HepG2 (cell line): Measurements from ENCODE around the gene OST4. TPM values are rescaled to one million over a fixed set of nuclear protein-coding genes. Genes with fewer than 3 reads are reported as not detected.

Experiments used
- ATAC-seq: fragments of 200-7000 bp; cut with Tn5 transposase; 3 replicates; pipeline ENCODE4 v1.9.1; 2020; ENCODE audit warnings: mild to moderate bottlenecking, moderate library complexity
- BruUV-seq: library from RNA; stranded (reverse); fragments of 400-500 nt; replicated peaks from 2 replicates; lab custom pipeline; 2021; lab: Mats Ljungman, UMichigan
- CTCF ChIA-PET: fragments of 300-600 bp; formaldehyde crosslinking; extraction: SDS; loops from one replicate; lab custom pipeline; 2021; ENCODE audit warnings: low total read pairs, inconsistent platforms, low intra/inter-chr PET ratio; lab: Yijun Ruan, JAX
- POLR2A ChIA-PET: fragments of 350-600 bp; sonication (Branson Sonifier 250); formaldehyde crosslinking; loops from one replicate; lab custom pipeline; 2020; ENCODE audit warnings: antibody characterized with exemption, inconsistent platforms; lab: Yijun Ruan, JAX
- DNase-seq: peaks from one replicate; pipeline ENCODE4 v3.0.0-alpha.2; 2015; ENCODE audit warnings: low spot score
- FAIRE-seq: peaks from 3 replicates; lab custom pipeline; 2011; peaks lifted over from hg19 to GRCh38; lab: Jason Lieb, UNC
- H2AFZ ChIP-seq: one replicate; pipeline ENCODE4 v1.6.1; 2011; ENCODE audit warnings: low read length, inconsistent platforms
- H3K27ac ChIP-seq: fragments of 300-600 bp; 3 replicates; pipeline ENCODE4 v1.8.0; 2011; ENCODE audit warnings: mixed run types, mild to moderate bottlenecking, mixed read lengths, low read length, inconsistent platforms; ENCODE audit not compliant: insufficient read depth; ENCODE audit errors: extremely low read length
- H3K27me3 ChIP-seq, 2 experiments: fragments of 200-600 bp in 1 of 2; 2 replicates in 1 of 2; 3 replicates in 1 of 2; pipeline versions ENCODE4 v1.6.0 to v1.8.0; 2011; ENCODE audit warnings: low read length in 2 of 2, mild to moderate bottlenecking in 2 of 2, moderate library complexity in 2 of 2, inconsistent platforms in 1 of 2; ENCODE audit not compliant: insufficient read depth in 2 of 2, control insufficient read depth in 1 of 2
- H3K36me3 ChIP-seq, 2 experiments: fragments of 200-600 bp in 1 of 2; replicated peaks in 1 of 2; 2 replicates in 1 of 2; 3 replicates in 1 of 2; pipeline versions ENCODE4 v1.5.1 to v1.8.0; 2011; ENCODE audit warnings: low read length in 2 of 2, inconsistent platforms in 1 of 2; ENCODE audit not compliant: insufficient read depth in 2 of 2, control insufficient read depth in 1 of 2
- H3K4me1 ChIP-seq: 2 replicates; pipeline ENCODE4 v1.5.1; 2012; ENCODE audit warnings: low read length, inconsistent platforms; ENCODE audit not compliant: insufficient read depth
- H3K4me2 ChIP-seq: 2 replicates; pipeline ENCODE4 v1.6.0; 2011; ENCODE audit warnings: low read depth, low read length, inconsistent platforms
- H3K4me3 ChIP-seq, 3 experiments: fragments of 200-600 bp in 1 of 3; sonication (generic), shearing (Covaris generic) in 1 of 3; replicated peaks in 1 of 3; 2 replicates each; pipeline ENCODE4 v1.5.1; 2011 to 2016; ENCODE audit warnings: low read length in 3 of 3, inconsistent platforms in 2 of 3, low read depth in 2 of 3, mild to moderate bottlenecking in 2 of 3, control low read depth in 1 of 3, mixed read lengths in 1 of 3; ENCODE audit not compliant: insufficient read depth in 1 of 3
- H3K79me2 ChIP-seq: one replicate; pipeline ENCODE4 v1.6.1; 2011; ENCODE audit warnings: low read length, inconsistent platforms; ENCODE audit not compliant: insufficient read depth
- H3K9ac ChIP-seq: 2 replicates; pipeline ENCODE4 v1.6.0; 2011; ENCODE audit warnings: mild to moderate bottlenecking, low read depth, low read length, inconsistent platforms; ENCODE audit not compliant: insufficient read depth
- H3K9me3 ChIP-seq: 2 replicates; pipeline ENCODE4 v1.5.1; 2012; ENCODE audit warnings: mild to moderate bottlenecking, low read length
- H4K20me1 ChIP-seq: 2 replicates; pipeline ENCODE4 v1.6.0; 2011; ENCODE audit warnings: inconsistent platforms, mild to moderate bottlenecking, low read length, moderate library complexity; ENCODE audit not compliant: insufficient read depth
- ELF1 ChIP-seq: sonication (generic); formaldehyde crosslinking; IDR thresholded peaks from 2 replicates; pipeline ENCODE4 v1.4.0; 2020; ENCODE audit warnings: missing genetic modification reagents
- GTF2F1 ChIP-seq: fragments of 150-350 bp; IDR thresholded peaks from 2 replicates; pipeline ENCODE4 v1.6.1; 2014; ENCODE audit warnings: low read length
- HOXA9 ChIP-seq: sonication (generic); formaldehyde crosslinking; IDR thresholded peaks from 2 replicates; pipeline ENCODE4 v1.8.1; 2022; ENCODE audit warnings: missing genetic modification reagents, mild to moderate bottlenecking, moderate library complexity, borderline replicate concordance
- NFYC ChIP-seq: IDR thresholded peaks from 2 replicates; pipeline ENCODE4 v1.6.1; 2016; ENCODE audit warnings: missing genetic modification reagents, missing compliant biosample characterization
- NR2F1 ChIP-seq, 2 experiments: fragments of 450-650 bp in 1 of 2; formaldehyde crosslinking in 1 of 2; IDR thresholded peaks; 2 replicates each; pipeline versions ENCODE4 v1.5.0 to v1.6.1; 2016 to 2020; ENCODE audit warnings: mild to moderate bottlenecking in 1 of 2, missing compliant biosample characterization in 1 of 2, missing genetic modification reagents in 1 of 2, moderate library complexity in 1 of 2
- PHB2 ChIP-seq: fragments of 450-650 bp; IDR thresholded peaks from 2 replicates; pipeline ENCODE4 v1.6.1; 2018; ENCODE audit not compliant: partially characterized antibody
- TAF1 ChIP-seq: sonication (generic); formaldehyde crosslinking; IDR thresholded peaks from 2 replicates; pipeline ENCODE4 v1.4.0; 2020; ENCODE audit warnings: missing genetic modification reagents
- TAF15 ChIP-seq: fragments of 200-400 bp; formaldehyde crosslinking; IDR thresholded peaks from one replicate; pipeline ENCODE4 v1.6.1; 2018; ENCODE audit warnings: mild to moderate bottlenecking, low read depth, low read length; ENCODE audit not compliant: poor library complexity, severe bottlenecking
- TBL1XR1 ChIP-seq: fragments of 150-350 bp; IDR thresholded peaks from 2 replicates; pipeline ENCODE4 v1.6.1; 2014; ENCODE audit warnings: borderline replicate concordance, low read length; ENCODE audit not compliant: partially characterized antibody
- XBP1 ChIP-seq: sonication (generic); formaldehyde crosslinking; IDR thresholded peaks from 2 replicates; pipeline ENCODE4 v1.5.0; 2020; ENCODE audit warnings: missing genetic modification reagents
- YEATS2 ChIP-seq: sonication (generic); formaldehyde crosslinking; IDR thresholded peaks from 2 replicates; pipeline ENCODE4 v1.4.0; 2020; ENCODE audit warnings: missing genetic modification reagents, borderline replicate concordance
- ZBTB25 ChIP-seq: IDR thresholded peaks from 2 replicates; pipeline ENCODE4 v1.6.1; 2018; ENCODE audit warnings: missing genetic modification reagents
- ZNF180 ChIP-seq: sonication (generic); formaldehyde crosslinking; IDR thresholded peaks from 2 replicates; pipeline ENCODE4 v1.4.0; 2020; ENCODE audit warnings: low read depth, missing genetic modification reagents, borderline replicate concordance
- ZNF367 ChIP-seq: sonication (generic); formaldehyde crosslinking; IDR thresholded peaks from 2 replicates; pipeline ENCODE4 v1.4.0; 2020; ENCODE audit warnings: missing genetic modification reagents, borderline replicate concordance
- ZNF432 ChIP-seq: sonication (generic); formaldehyde crosslinking; IDR thresholded peaks from 2 replicates; pipeline ENCODE4 v1.5.0; 2020; ENCODE audit warnings: missing genetic modification reagents, mild to moderate bottlenecking, borderline replicate concordance
- ZNF543 ChIP-seq: sonication (generic); formaldehyde crosslinking; IDR thresholded peaks from 2 replicates; pipeline ENCODE4 v1.4.0; 2020; ENCODE audit warnings: mild to moderate bottlenecking, missing genetic modification reagents
- ZZZ3 ChIP-seq: sonication (generic); formaldehyde crosslinking; IDR thresholded peaks from 2 replicates; pipeline ENCODE4 v1.4.0; 2020; ENCODE audit warnings: missing genetic modification reagents, mild to moderate bottlenecking, borderline replicate concordance
- WGBS: methylation state at CpG from one replicate; pipeline ENCODE4 v1.1.6; 2017; ENCODE audit warnings: low lambda C conversion rate; 5-methylcytosine and 5-hydroxymethylcytosine counted together
- in situ Hi-C: cut with HindIII; loops from 2 replicates; pipeline ENCODE4 v1.10.0; 2017; ENCODE audit warnings: low pct_unique_long_range_greater_than_20kb; ENCODE audit not compliant: extremely low pct_ligation_motif_present
- intact Hi-C: fragments of 100-400 bp; cut with micrococcal nuclease; formaldehyde crosslinking; loops from one replicate; pipeline ENCODE4 v1.10.0; 2022; ENCODE audit not compliant: unreplicated experiment
- polyA plus RNA-seq, 8 experiments: library from polyadenylated mRNA; depleted of rRNA in 3 of 8; stranded (reverse) in 7 of 8; unstranded in 1 of 8; fragments of >200 nt; fragmentation: Illumina TruSeq in 4 of 8; extraction: Trizol in 4 of 8; gene quantifications; 2 replicates each; pipeline versions ENCODE4 v1.2.1 to v1.2.3, GENCODE V29; 2011 to 2016; ENCODE audit warnings: low read depth in 4 of 8, missing spikeins in 1 of 8, mixed read lengths in 1 of 8; ENCODE audit not compliant: insufficient read depth in 1 of 8
- total RNA-seq, 5 experiments: library from RNA; depleted of rRNA; stranded (reverse); fragments of >200 nt; fragmentation: Illumina TruSeq; extraction: Trizol; gene quantifications; 2 replicates each; pipeline ENCODE4 v1.2.3, GENCODE V29; 2016; ENCODE audit warnings: low read depth in 1 of 5
- TF ChIP-seq, protein P1 (sequence below): sonication (generic); formaldehyde crosslinking; conservative IDR thresholded peaks from 2 replicates; pipeline ENCODE4 v1.4.0; 2020; ENCODE audit warnings: missing genetic modification reagents
- TF ChIP-seq, protein P2 (sequence below): sonication (generic); formaldehyde crosslinking; IDR thresholded peaks from 2 replicates; pipeline ENCODE4 v1.4.0; 2020; ENCODE audit warnings: missing genetic modification reagents

Gene OST4
- total and polyA plus RNA-seq, 2 of the 13 experiments (the other 11 are each of a cell fraction or from before 2014, with no cell fraction given) = 498 to 584 TPM

DNA sequence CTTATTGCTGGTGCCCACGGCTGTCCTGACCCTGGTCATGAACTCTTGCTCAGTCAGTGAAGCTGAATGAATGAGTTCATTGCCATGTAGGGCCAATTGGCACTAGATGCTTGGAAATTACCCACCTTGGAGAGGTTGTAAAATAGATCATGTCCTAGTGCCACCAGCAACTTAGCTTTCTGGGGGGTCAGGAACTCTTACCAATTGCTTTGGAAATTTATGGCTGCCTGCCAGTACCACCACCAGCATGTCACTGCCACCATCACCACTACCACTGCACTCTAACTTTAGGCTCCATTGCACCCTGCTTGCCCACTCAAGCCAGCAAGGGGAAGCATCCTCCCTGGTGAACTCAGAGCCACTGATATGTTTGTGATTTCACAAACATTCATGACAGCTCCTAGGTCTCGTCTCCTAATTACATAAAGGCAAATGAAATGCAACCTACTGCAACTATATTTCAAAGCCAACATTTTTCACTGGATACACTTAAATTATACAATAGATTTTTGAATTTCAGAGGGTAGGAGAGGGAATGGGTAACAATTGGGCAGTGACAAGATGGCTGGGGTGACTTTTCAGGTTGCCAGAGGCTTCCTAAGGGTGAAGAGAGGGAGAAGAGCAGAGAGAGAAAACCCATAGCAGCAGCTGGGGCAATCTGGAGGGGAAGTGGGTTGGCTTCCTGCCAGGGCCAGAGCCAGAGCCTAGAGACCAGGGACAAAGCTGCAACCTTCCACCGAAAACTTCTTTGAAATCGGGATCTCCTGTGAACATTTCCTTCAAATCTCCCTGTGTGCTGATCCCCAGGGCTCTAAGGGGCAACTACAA, 3.5 kb upstream of the OST4 start:
- H3K9me3 ChIP-seq = no peaks in the 10 kb centered on the region
- intact Hi-C loops (no loop called here), in situ Hi-C loops (no loop called here)
- BruUV-seq = no TSS peak
- 17% methylated on average over 4 of the region's 4 CpGs for WGBS
- no peaks in the 10 kb centered on the region for H3K36me3 ChIP-seq
- no peaks in the 10 kb centered on the region for H4K20me1 ChIP-seq
- peak overlapping the region; percentile 49 for H3K4me2 ChIP-seq
- H3K27ac ChIP-seq = no peak overlapping the region
- ChIA-PET POLR2A (interaction anchor here (0.7 to 4.3 kb wide), 4 partner anchors 18 to 149 kb away, joined by 3 to 49 read pairs (median 6); partner anchors contain the start of gene AGBL5), CTCF (no interaction called here)
- FAIRE-seq = no peak
- H3K9ac ChIP-seq = no peak overlapping the region
- peaks cover 0 to 16% of the 10 kb centered on the region in 2 experiments; a peak in 2 of 5 replicates for H3K27me3 ChIP-seq
- H3K4me3 ChIP-seq = peak overlapping the region in 1 of 3 experiments; percentile 20; a peak in 1 of 6 replicates
- DNase-seq = no peak
- no peak for ATAC-seq
- H2AFZ ChIP-seq = no peak overlapping the region
- peaks cover 15% of the 10 kb centered on the region for H3K79me2 ChIP-seq
- peaks cover 80% of the 10 kb centered on the region for H3K4me1 ChIP-seq
- no peak for TF ChIP-seq HOXA9 (CRISPR knock-in tag)
- TF ChIP-seq ZNF367 (CRISPR knock-in tag) = no peak
- no peak for TF ChIP-seq NFYC (CRISPR knock-in tag)
- no peak for TF ChIP-seq YEATS2
- TF ChIP-seq ZBTB25 (CRISPR knock-in tag) = no peak
- TF ChIP-seq, protein P1, sequence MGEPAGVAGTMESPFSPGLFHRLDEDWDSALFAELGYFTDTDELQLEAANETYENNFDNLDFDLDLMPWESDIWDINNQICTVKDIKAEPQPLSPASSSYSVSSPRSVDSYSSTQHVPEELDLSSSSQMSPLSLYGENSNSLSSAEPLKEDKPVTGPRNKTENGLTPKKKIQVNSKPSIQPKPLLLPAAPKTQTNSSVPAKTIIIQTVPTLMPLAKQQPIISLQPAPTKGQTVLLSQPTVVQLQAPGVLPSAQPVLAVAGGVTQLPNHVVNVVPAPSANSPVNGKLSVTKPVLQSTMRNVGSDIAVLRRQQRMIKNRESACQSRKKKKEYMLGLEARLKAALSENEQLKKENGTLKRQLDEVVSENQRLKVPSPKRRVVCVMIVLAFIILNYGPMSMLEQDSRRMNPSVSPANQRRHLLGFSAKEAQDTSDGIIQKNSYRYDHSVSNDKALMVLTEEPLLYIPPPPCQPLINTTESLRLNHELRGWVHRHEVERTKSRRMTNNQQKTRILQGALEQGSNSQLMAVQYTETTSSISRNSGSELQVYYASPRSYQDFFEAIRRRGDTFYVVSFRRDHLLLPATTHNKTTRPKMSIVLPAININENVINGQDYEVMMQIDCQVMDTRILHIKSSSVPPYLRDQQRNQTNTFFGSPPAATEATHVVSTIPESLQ (CRISPR knock-in tag) = no peak
- no peak for TF ChIP-seq TAF1
- TF ChIP-seq XBP1 = no peak
- TF ChIP-seq TAF15 = no peak
- TF ChIP-seq ELF1 = no peak
- TF ChIP-seq GTF2F1 = no peak
- TF ChIP-seq PHB2 = no peak
- TF ChIP-seq TBL1XR1 = no peak
- TF ChIP-seq NR2F1 (CRISPR knock-in tag; IDR thresholded peaks at IDR 0.05) = no peak
- TF ChIP-seq ZZZ3 (CRISPR knock-in tag) = no peak
- TF ChIP-seq ZNF543 (CRISPR knock-in tag) = no peak
- TF ChIP-seq, protein P2, sequence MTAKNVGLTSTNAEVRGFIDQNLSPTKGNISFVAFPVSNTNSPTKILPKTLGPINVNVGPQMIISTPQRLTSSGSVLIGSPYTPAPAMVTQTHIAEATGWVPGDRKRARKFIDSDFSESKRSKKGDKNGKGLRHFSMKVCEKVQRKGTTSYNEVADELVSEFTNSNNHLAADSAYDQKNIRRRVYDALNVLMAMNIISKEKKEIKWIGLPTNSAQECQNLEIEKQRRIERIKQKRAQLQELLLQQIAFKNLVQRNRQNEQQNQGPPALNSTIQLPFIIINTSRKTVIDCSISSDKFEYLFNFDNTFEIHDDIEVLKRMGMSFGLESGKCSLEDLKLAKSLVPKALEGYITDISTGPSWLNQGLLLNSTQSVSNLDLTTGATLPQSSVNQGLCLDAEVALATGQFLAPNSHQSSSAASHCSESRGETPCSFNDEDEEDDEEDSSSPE (CRISPR knock-in tag) = no peak
- TF ChIP-seq ZNF432 (CRISPR knock-in tag) = no peak
- TF ChIP-seq ZNF180 (CRISPR knock-in tag) = no peak
